ENCODE data around the gene CASP10.

CASP10 gene

GRCh38 chr2:201139836-201140604 is 42.9 kb upstream of the CASP10 start:
- peaks cover 35% of the 10 kb centered on the region for H3K36me3 ChIP-seq (ENCODE audit: insufficient read depth, low read length)

GRCh38 chr2:201144101-201145051 is 38.6 kb upstream of the CASP10 start:
- H3K79me2 ChIP-seq (ENCODE audit: insufficient read depth, low read length), result no peaks in the 10 kb centered on the region
- H3K4me1 ChIP-seq (ENCODE audit: insufficient read depth, low read length), result no peaks in the 10 kb centered on the region
- H3K4me2 ChIP-seq (ENCODE audit: insufficient read depth, low read length), result no peak overlapping the region
- H3K27ac ChIP-seq (ENCODE audit: low read length), result no peak overlapping the region
- DNase-seq, result no peak
- H3K36me3 ChIP-seq (ENCODE audit: insufficient read depth, low read length), result peaks cover under 1% of the 10 kb centered on the region; the same call in 1 of the 2 replicates
- H4K20me1 ChIP-seq (ENCODE audit: insufficient read depth, low read length), result no peaks in the 10 kb centered on the region
- no peak overlapping the region for H3K9ac ChIP-seq (ENCODE audit: low read depth, low read length)
- H3K9me3 ChIP-seq (ENCODE audit: insufficient read depth, low read length, severe bottlenecking), result no peaks in the 10 kb centered on the region
- no peak overlapping the region for H2AFZ ChIP-seq (ENCODE audit: low read depth, low read length)
- no peak for TF ChIP-seq EZH2 (IDR thresholded peaks at IDR 0.05; ENCODE audit: borderline replicate concordance, low read depth, low read length, severe bottlenecking)
- no peak for TF ChIP-seq CTCF (IDR thresholded peaks at IDR 0.05; ENCODE audit: borderline replicate concordance, extremely low read depth, low read length, poor library complexity, severe bottlenecking)
- no peaks in the 10 kb centered on the region for H3K27me3 ChIP-seq (ENCODE audit: insufficient read depth, low read length, poor library complexity)
- ATAC-seq (ENCODE audit: insufficient read depth, low read depth), result no peak
- H3K4me3 ChIP-seq (ENCODE audit: low read depth in 1 of 2, low read length in 2 of 2), result no peak overlapping the region

More at GRCh38 chr2:201139836-201140604, 42.9 kb upstream of the CASP10 start:
- H3K4me1 ChIP-seq (ENCODE audit: insufficient read depth, low read length), result no peaks in the 10 kb centered on the region
- TF ChIP-seq EZH2 (IDR thresholded peaks at IDR 0.05; ENCODE audit: borderline replicate concordance, low read depth, low read length, severe bottlenecking), result no peak
- no peak for TF ChIP-seq CTCF (IDR thresholded peaks at IDR 0.05; ENCODE audit: borderline replicate concordance, extremely low read depth, low read length, poor library complexity, severe bottlenecking)
- H3K79me2 ChIP-seq (ENCODE audit: insufficient read depth, low read length), result no peaks in the 10 kb centered on the region
- no peak overlapping the region for H3K9ac ChIP-seq (ENCODE audit: low read depth, low read length)
- DNase-seq, result no peak
- no peaks in the 10 kb centered on the region for H3K9me3 ChIP-seq (ENCODE audit: insufficient read depth, low read length, severe bottlenecking)
- no peak for ATAC-seq (ENCODE audit: insufficient read depth, low read depth)
- no peak overlapping the region for H3K4me3 ChIP-seq (ENCODE audit: low read depth in 1 of 2, low read length in 2 of 2)
- no peak overlapping the region for H3K27ac ChIP-seq (ENCODE audit: low read length)
- no peaks in the 10 kb centered on the region for H3K27me3 ChIP-seq (ENCODE audit: insufficient read depth, low read length, poor library complexity)
- H2AFZ ChIP-seq (ENCODE audit: low read depth, low read length), result no peak overlapping the region
- H3K4me2 ChIP-seq (ENCODE audit: insufficient read depth, low read length), result no peak overlapping the region
- H4K20me1 ChIP-seq (ENCODE audit: insufficient read depth, low read length), result no peaks in the 10 kb centered on the region

GRCh38 chr2:201148434-201148990 is 34.4 kb upstream of the CASP10 start:
- Histone ChIP-seq H3K27ac (ENCODE audit: low read length) (no peak overlapping the region), H3K9me3 (ENCODE audit: insufficient read depth, low read length, severe bottlenecking) (no peaks in the 10 kb centered on the region), H3K79me2 (ENCODE audit: insufficient read depth, low read length) (no peaks in the 10 kb centered on the region), H3K4me3 (ENCODE audit: low read depth in 1 of 2, low read length in 2 of 2) (no peak overlapping the region), H3K4me2 (ENCODE audit: insufficient read depth, low read length) (no peak overlapping the region), H3K4me1 (ENCODE audit: insufficient read depth, low read length) (no peaks in the 10 kb centered on the region), H3K27me3 (ENCODE audit: insufficient read depth, low read length, poor library complexity) (no peaks in the 10 kb centered on the region), H4K20me1 (ENCODE audit: insufficient read depth, low read length) (no peaks in the 10 kb centered on the region), H3K36me3 (ENCODE audit: insufficient read depth, low read length) (peaks cover 12% of the 10 kb centered on the region; the same call in 1 of the 2 replicates), H2AFZ (ENCODE audit: low read depth, low read length) (no peak overlapping the region), H3K9ac (ENCODE audit: low read depth, low read length) (no peak overlapping the region)
- ATAC-seq (ENCODE audit: insufficient read depth, low read depth), result no peak
- DNase-seq, result no peak
- TF ChIP-seq CTCF (IDR thresholded peaks at IDR 0.05; ENCODE audit: borderline replicate concordance, extremely low read depth, low read length, poor library complexity, severe bottlenecking) (no peak), EZH2 (IDR thresholded peaks at IDR 0.05; ENCODE audit: borderline replicate concordance, low read depth, low read length, severe bottlenecking) (no peak)
